Epithelial cell of esophagus (primary cell): ENCODE results near the gene SAG.

ENCODE experiments used
- DNase-seq: peaks from one replicate; pipeline ENCODE4 v3.0.0; 2010; ENCODE audit warnings: low read depth
- H3K4me3 ChIP-seq: 2 replicates; pipeline ENCODE4 v1.5.1; 2011; ENCODE audit warnings: mild to moderate bottlenecking, low read length, control low read depth
- CTCF ChIP-seq: IDR thresholded peaks from 2 replicates; pipeline ENCODE4 v1.5.1; 2011; ENCODE audit warnings: low read depth, mild to moderate bottlenecking, low read length, control low read depth, inconsistent platforms; ENCODE audit not compliant: insufficient read depth; ENCODE audit errors: missing control alignments

The SAG gene

GRCh38 chr2:233365861-233366520 lies 58.4 kb downstream of the SAG start:
- no peak for TF ChIP-seq CTCF
- H3K4me3 ChIP-seq: no peak overlapping the region

GRCh38 chr2:233367586-233367985 lies 60.0 kb downstream of the SAG start:
- no peak for DNase-seq
- no peak overlapping the region for H3K4me3 ChIP-seq
- TF ChIP-seq CTCF: no peak

More at GRCh38 chr2:233365861-233366520, 58.4 kb downstream of the SAG start:
- no peak for DNase-seq

- no peak for DNase-seq
- H3K4me3 ChIP-seq: no peak overlapping the region
- no peak for TF ChIP-seq CTCF
Observed at GRCh38 chr2:233368756-233369155, 61.1 kb downstream of the SAG start.

GRCh38 chr2:233369462-233369861 lies 61.8 kb downstream of the SAG start:
- TF ChIP-seq CTCF: no peak
- no peak for DNase-seq
- H3K4me3 ChIP-seq: no peak overlapping the region

- H3K4me3 ChIP-seq: no peak overlapping the region
- no peak for TF ChIP-seq CTCF
Observed at GRCh38 chr2:233369897-233370685, 62.5 kb downstream of the SAG start.

GRCh38 chr2:233371641-233372040 lies 64.0 kb downstream of the SAG start:
- TF ChIP-seq CTCF: no peak
- DNase-seq: no peak
- H3K4me3 ChIP-seq: no peak overlapping the region

More at GRCh38 chr2:233369897-233370685, 62.5 kb downstream of the SAG start:
- DNase-seq: no peak
